Cardiac fibroblast (primary cell): ENCODE data around the gene PITPNM3.

Experiments
- DNase-seq, 2 donors: peaks; one replicate each; pipeline versions ENCODE4 v3.0.0 to v3.0.0-alpha.2; 2010; ENCODE audit warnings: low read depth in 2 of 2
- H3K4me3 ChIP-seq, 2 donors: replicated peaks in 1 of 2; 1 replicate in 1 of 2; 2 replicates in 1 of 2; pipeline ENCODE4 v1.5.1; 2011; ENCODE audit warnings: low read depth in 2 of 2, low read length in 2 of 2, mild to moderate bottlenecking in 2 of 2, moderate library complexity in 1 of 2
- CTCF ChIP-seq: IDR thresholded peaks from one replicate; pipeline ENCODE4 v1.5.1; 2011; ENCODE audit warnings: low read depth, mild to moderate bottlenecking, low read length, inconsistent platforms

PITPNM3 gene

GRCh38 chr17:6588165-6588564 lies 31.8 kb upstream of the PITPNM3 start:
- H3K4me3 ChIP-seq = no peak overlapping the region
- TF ChIP-seq CTCF = no peak
- DNase-seq = no peak

- TF ChIP-seq CTCF = no peak
- DNase-seq = no peak
- no peak overlapping the region for H3K4me3 ChIP-seq
Observed at GRCh38 chr17:6587310-6587709, 31.0 kb upstream of the PITPNM3 start.

GRCh38 chr17:6583411-6583810 lies 27.1 kb upstream of the PITPNM3 start:
- no peak for TF ChIP-seq CTCF
- DNase-seq = no peak
- no peak overlapping the region for H3K4me3 ChIP-seq

GRCh38 chr17:6580625-6581024 lies 24.3 kb upstream of the PITPNM3 start:
- no peak for TF ChIP-seq CTCF

GRCh38 chr17:6578491-6578890 lies 22.1 kb upstream of the PITPNM3 start:
- DNase-seq = no peak
- no peak overlapping the region for H3K4me3 ChIP-seq
- no peak for TF ChIP-seq CTCF

More at GRCh38 chr17:6580625-6581024, 24.3 kb upstream of the PITPNM3 start:
- no peak overlapping the region for H3K4me3 ChIP-seq
- no peak for DNase-seq

GRCh38 chr17:6577686-6578263 lies 21.4 kb upstream of the PITPNM3 start:
- TF ChIP-seq CTCF = no peak
- no peak for DNase-seq
- H3K4me3 ChIP-seq = no peak overlapping the region
